ENCODE results near the gene CREG2. TPM values are rescaled to one million over a fixed set of nuclear protein-coding genes. Genes with fewer than 3 reads are reported as not detected.

Gene CREG2
- total RNA-seq, 1 donor from 2014 or later = not detected

- Mint-ChIP-seq H3K9me3 (no peaks in the 10 kb centered on the region), H3K4me3 (no peak overlapping the region), H3K27me3 (ENCODE audit: insufficient read depth) (peaks cover 8% of the 10 kb centered on the region), H3K36me3 (ENCODE audit: low read depth) (no peaks in the 10 kb centered on the region), H3K4me1 (ENCODE audit: low read depth) (peaks cover 33% of the 10 kb centered on the region), H3K27ac (no peak overlapping the region)
- no peak for DNase-seq (ENCODE audit: low spot score)
- intact Hi-C loops (cut with micrococcal nuclease) = loop anchor here (10.0 kb wide), 1 partner anchor 651 kb away; the partner anchor contains the start of gene IL1R2
These were observed 43.2 kb downstream of the CREG2 start for GRCh38 chr2:101344137-101344536.

GRCh38 chr2:101342625-101343008 lies 44.7 kb downstream of the CREG2 start:
- H3K9me3 Mint-ChIP-seq = no peaks in the 10 kb centered on the region
- DNase-seq (ENCODE audit: low spot score) = no peak
- no peaks in the 10 kb centered on the region for H3K36me3 Mint-ChIP-seq (ENCODE audit: low read depth)
- H3K4me3 Mint-ChIP-seq = no peak overlapping the region
- peaks cover 33% of the 10 kb centered on the region for H3K4me1 Mint-ChIP-seq (ENCODE audit: low read depth)
- intact Hi-C loops (cut with micrococcal nuclease) = loop anchor here (1.0 to 10.0 kb wide), 4 partner anchors 34 to 652 kb away; partner anchors contain the start of genes CREG2, IL1R2 and RNF149
- no peak overlapping the region for H3K27ac Mint-ChIP-seq
- H3K27me3 Mint-ChIP-seq (ENCODE audit: insufficient read depth) = peaks cover 13% of the 10 kb centered on the region

GRCh38 chr2:101341901-101342624 lies 45.2 kb downstream of the CREG2 start:
- intact Hi-C loops (cut with micrococcal nuclease) = loop anchor here (1.0 to 10.0 kb wide), 4 partner anchors 34 to 653 kb away; partner anchors contain the start of genes CREG2, IL1R2 and RNF149
- Mint-ChIP-seq H3K4me3 (no peak overlapping the region), H3K27ac (no peak overlapping the region), H3K9me3 (no peaks in the 10 kb centered on the region), H3K27me3 (ENCODE audit: insufficient read depth) (peaks cover 18% of the 10 kb centered on the region), H3K36me3 (ENCODE audit: low read depth) (no peaks in the 10 kb centered on the region), H3K4me1 (ENCODE audit: low read depth) (peaks cover 33% of the 10 kb centered on the region)
- DNase-seq (ENCODE audit: low spot score) = peak; percentile 46

GRCh38 chr2:101341421-101341820 lies 45.9 kb downstream of the CREG2 start:
- no peak overlapping the region for H3K27ac Mint-ChIP-seq
- H3K36me3 Mint-ChIP-seq (ENCODE audit: low read depth) = no peaks in the 10 kb centered on the region
- peaks cover 33% of the 10 kb centered on the region for H3K4me1 Mint-ChIP-seq (ENCODE audit: low read depth)
- no peak overlapping the region for H3K4me3 Mint-ChIP-seq
- no peaks in the 10 kb centered on the region for H3K9me3 Mint-ChIP-seq
- peaks cover 13% of the 10 kb centered on the region for H3K27me3 Mint-ChIP-seq (ENCODE audit: insufficient read depth)
- intact Hi-C loops (cut with micrococcal nuclease) = loop anchor here (10.0 kb wide), 1 partner anchor 653 kb away; the partner anchor contains the start of gene IL1R2
- no peak for DNase-seq (ENCODE audit: low spot score)

- Mint-ChIP-seq H3K27ac (no peak overlapping the region), H3K4me3 (no peak overlapping the region), H3K9me3 (no peaks in the 10 kb centered on the region), H3K36me3 (ENCODE audit: low read depth) (no peaks in the 10 kb centered on the region), H3K4me1 (ENCODE audit: low read depth) (peaks cover 33% of the 10 kb centered on the region), H3K27me3 (ENCODE audit: insufficient read depth) (peaks cover 11% of the 10 kb centered on the region)
- no peak for DNase-seq (ENCODE audit: low spot score)
- intact Hi-C loops (cut with micrococcal nuclease) = loop anchor here (1.0 to 10.0 kb wide), 2 partner anchors 490 to 655 kb away; partner anchors contain the start of gene IL1R2
These were observed 47.2 kb downstream of the CREG2 start for GRCh38 chr2:101340141-101340551.

GRCh38 chr2:101339266-101339880 lies 47.9 kb downstream of the CREG2 start:
- H3K27ac Mint-ChIP-seq = no peak overlapping the region
- H3K36me3 Mint-ChIP-seq (ENCODE audit: low read depth) = no peaks in the 10 kb centered on the region
- peaks cover 11% of the 10 kb centered on the region for H3K27me3 Mint-ChIP-seq (ENCODE audit: insufficient read depth)
- no peak overlapping the region for H3K4me3 Mint-ChIP-seq
- H3K4me1 Mint-ChIP-seq (ENCODE audit: low read depth) = peaks cover 33% of the 10 kb centered on the region
- intact Hi-C loops (cut with micrococcal nuclease) = no loop called here
- no peaks in the 10 kb centered on the region for H3K9me3 Mint-ChIP-seq
- DNase-seq (ENCODE audit: low spot score) = no peak

- H3K4me3 Mint-ChIP-seq = no peak overlapping the region
- intact Hi-C loops (cut with micrococcal nuclease) = no loop called here
- H3K4me1 Mint-ChIP-seq (ENCODE audit: low read depth) = peaks cover 47% of the 10 kb centered on the region
- no peaks in the 10 kb centered on the region for H3K9me3 Mint-ChIP-seq
- no peaks in the 10 kb centered on the region for H3K36me3 Mint-ChIP-seq (ENCODE audit: low read depth)
- no peak overlapping the region for H3K27ac Mint-ChIP-seq
- no peak for DNase-seq (ENCODE audit: low spot score)
- H3K27me3 Mint-ChIP-seq (ENCODE audit: insufficient read depth) = peaks cover 11% of the 10 kb centered on the region
These were observed 49.4 kb downstream of the CREG2 start for GRCh38 chr2:101337877-101338276.

- peaks cover 1% of the 10 kb centered on the region for H3K36me3 Mint-ChIP-seq (ENCODE audit: low read depth)
- H3K27ac Mint-ChIP-seq = no peak overlapping the region
- peaks cover 18% of the 10 kb centered on the region for H3K4me1 Mint-ChIP-seq (ENCODE audit: low read depth)
- no peaks in the 10 kb centered on the region for H3K9me3 Mint-ChIP-seq
- no peak overlapping the region for H3K4me3 Mint-ChIP-seq
- peaks cover 6% of the 10 kb centered on the region for H3K27me3 Mint-ChIP-seq (ENCODE audit: insufficient read depth)
- DNase-seq (ENCODE audit: low spot score) = no peak
- intact Hi-C loops (cut with micrococcal nuclease) = no loop called here
These were observed 54.2 kb downstream of the CREG2 start for GRCh38 chr2:101332885-101333766.

GRCh38 chr2:101331202-101331601 lies 56.1 kb downstream of the CREG2 start:
- Mint-ChIP-seq H3K9me3 (no peaks in the 10 kb centered on the region), H3K4me1 (ENCODE audit: low read depth) (peaks cover 18% of the 10 kb centered on the region), H3K27me3 (ENCODE audit: insufficient read depth) (no peaks in the 10 kb centered on the region), H3K36me3 (ENCODE audit: low read depth) (peaks cover 1% of the 10 kb centered on the region), H3K27ac (peak overlapping the region; percentile 74), H3K4me3 (no peak overlapping the region)
- DNase-seq (ENCODE audit: low spot score) = no peak
- intact Hi-C loops (cut with micrococcal nuclease) = no loop called here

GRCh38 chr2:101330253-101330933 lies 56.9 kb downstream of the CREG2 start:
- intact Hi-C loops (cut with micrococcal nuclease) = no loop called here
- no peaks in the 10 kb centered on the region for H3K9me3 Mint-ChIP-seq
- peak overlapping the region; percentile 45 for H3K4me3 Mint-ChIP-seq
- no peak for DNase-seq (ENCODE audit: low spot score)
- peak overlapping the region; percentile 74 for H3K27ac Mint-ChIP-seq
- H3K27me3 Mint-ChIP-seq (ENCODE audit: insufficient read depth) = no peaks in the 10 kb centered on the region
- H3K4me1 Mint-ChIP-seq (ENCODE audit: low read depth) = peaks cover 18% of the 10 kb centered on the region
- peaks cover 1% of the 10 kb centered on the region for H3K36me3 Mint-ChIP-seq (ENCODE audit: low read depth)

GRCh38 chr2:101329026-101329425 lies 58.3 kb downstream of the CREG2 start:
- H3K4me3 Mint-ChIP-seq = peak overlapping the region; percentile 31
- H3K36me3 Mint-ChIP-seq (ENCODE audit: low read depth) = peaks cover 3% of the 10 kb centered on the region
- H3K9me3 Mint-ChIP-seq = no peaks in the 10 kb centered on the region
- no peaks in the 10 kb centered on the region for H3K27me3 Mint-ChIP-seq (ENCODE audit: insufficient read depth)
- no peak for DNase-seq (ENCODE audit: low spot score)
- no peak overlapping the region for H3K27ac Mint-ChIP-seq
- intact Hi-C loops (cut with micrococcal nuclease) = loop anchor here (2.0 kb wide), 1 partner anchor 76 kb away; the partner anchor contains the start of gene CNOT11
- H3K4me1 Mint-ChIP-seq (ENCODE audit: low read depth) = peaks cover 16% of the 10 kb centered on the region

- no peaks in the 10 kb centered on the region for H3K9me3 Mint-ChIP-seq
- intact Hi-C loops (cut with micrococcal nuclease) = loop anchor here (1.0 to 2.0 kb wide), 2 partner anchors 21 to 76 kb away; partner anchors contain the start of gene CNOT11
- H3K4me3 Mint-ChIP-seq = no peak overlapping the region
- no peak overlapping the region for H3K27ac Mint-ChIP-seq
- peaks cover 11% of the 10 kb centered on the region for H3K4me1 Mint-ChIP-seq (ENCODE audit: low read depth)
- DNase-seq (ENCODE audit: low spot score) = peak; percentile 61
- peaks cover 3% of the 10 kb centered on the region for H3K36me3 Mint-ChIP-seq (ENCODE audit: low read depth)
- no peaks in the 10 kb centered on the region for H3K27me3 Mint-ChIP-seq (ENCODE audit: insufficient read depth)
These were observed 58.8 kb downstream of the CREG2 start for GRCh38 chr2:101328474-101329007.
